Hepatocyte (in vitro differentiated cells): ENCODE measurements around the gene SORT1. TPM values are rescaled to one million over a fixed set of nuclear protein-coding genes. Genes with fewer than 3 reads are reported as not detected.
"Not testable (repeated sequence)": the region's sequence is repeated elsewhere in the genome, so short reads cannot be mapped to it uniquely, and the experiment has no call there.

Experiments used
- DNase-seq: peaks from one replicate; pipeline ENCODE4 v3.0.0-alpha.2; 2016; ENCODE audit warnings: low spot score
- H2AFZ ChIP-seq: fragments of 200-600 bp; sonication (generic); 2 replicates; pipeline ENCODE4 v1.6.0; 2016; ENCODE audit warnings: antibody characterized with exemption, mild to moderate bottlenecking
- H3K27ac ChIP-seq: fragments of 200-600 bp; sonication (generic); 2 replicates; pipeline ENCODE4 v1.5.1; 2016; ENCODE audit warnings: mild to moderate bottlenecking
- H3K27me3 ChIP-seq: fragments of 200-600 bp; sonication (generic); 2 replicates; pipeline ENCODE4 v1.6.1; 2016
- H3K36me3 ChIP-seq: fragments of 200-600 bp; sonication (generic); replicated peaks from 2 replicates; pipeline ENCODE4 v1.5.1; 2016; ENCODE audit warnings: low read depth; ENCODE audit not compliant: insufficient read depth
- H3K4me1 ChIP-seq: fragments of 200-600 bp; sonication (generic); 2 replicates; pipeline ENCODE4 v1.5.1; 2016; ENCODE audit warnings: mild to moderate bottlenecking, moderate library complexity; ENCODE audit not compliant: insufficient read depth
- H3K4me2 ChIP-seq: fragments of 200-600 bp; sonication (generic); 2 replicates; pipeline ENCODE4 v1.6.0; 2016
- H3K4me3 ChIP-seq: fragments of 200-600 bp; sonication (generic); 2 replicates; pipeline ENCODE4 v1.5.1; 2016; ENCODE audit warnings: mild to moderate bottlenecking
- H3K79me2 ChIP-seq: fragments of 200-600 bp; sonication (generic); 2 replicates; pipeline ENCODE4 v1.6.0; 2017; ENCODE audit warnings: mild to moderate bottlenecking
- H3K9me2 ChIP-seq: fragments of 200-600 bp; sonication (generic); replicated peaks from 2 replicates; pipeline ENCODE4 v1.6.0; 2017; ENCODE audit warnings: mild to moderate bottlenecking; ENCODE audit not compliant: insufficient read depth
- H3K9me3 ChIP-seq: fragments of 200-600 bp; sonication (generic); 2 replicates; pipeline ENCODE4 v1.5.1; 2016; ENCODE audit warnings: low read depth, mild to moderate bottlenecking
- H4K20me1 ChIP-seq: fragments of 200-600 bp; sonication (generic); 2 replicates; pipeline ENCODE4 v1.6.0; 2016; ENCODE audit warnings: mild to moderate bottlenecking; ENCODE audit not compliant: insufficient read depth, poor library complexity, severe bottlenecking
- EZH2 ChIP-seq: fragments of 200-600 bp; sonication (generic); IDR thresholded peaks from 2 replicates; pipeline ENCODE4 v1.6.1; 2016; ENCODE audit warnings: antibody characterized with exemption, mild to moderate bottlenecking, borderline replicate concordance
- EZH2phosphoT487 ChIP-seq: fragments of 200-600 bp; sonication (generic); IDR thresholded peaks from one replicate; pipeline ENCODE4 v1.6.1; 2018; ENCODE audit warnings: antibody characterized with exemption, mild to moderate bottlenecking, low read depth, moderate library complexity; ENCODE audit not compliant: unreplicated experiment, severe bottlenecking
- WGBS: methylation state at CpG from one replicate; pipeline ENCODE4 v1.1.6; 2016; ENCODE audit warnings: low lambda C conversion rate; ENCODE audit errors: missing lambda C conversion rate; 5-methylcytosine and 5-hydroxymethylcytosine counted together
- polyA plus RNA-seq: library from polyadenylated mRNA; unstranded; fragments of >200 nt; fragmentation: Nextera tagmentation; extraction: Ambion mirVana; gene quantifications from 2 replicates; pipeline ENCODE4 v1.2.1, GENCODE V29; 2016
- total RNA-seq: library from RNA; depleted of rRNA; stranded (reverse); fragments of >200 nt; gene quantifications from 2 replicates; pipeline ENCODE4 v1.2.3, GENCODE V29; 2014
- TF ChIP-seq, protein P1 (sequence below): fragments of 200-600 bp; sonication (generic); IDR thresholded peaks from 2 replicates; pipeline ENCODE4 v1.5.1; 2016; ENCODE audit warnings: antibody characterized with exemption, mild to moderate bottlenecking; ENCODE audit not compliant: poor library complexity

The SORT1 gene
- total and polyA plus RNA-seq, 2 experiments from 2014 or later, result 43.7 to 59.3 TPM

DNA sequence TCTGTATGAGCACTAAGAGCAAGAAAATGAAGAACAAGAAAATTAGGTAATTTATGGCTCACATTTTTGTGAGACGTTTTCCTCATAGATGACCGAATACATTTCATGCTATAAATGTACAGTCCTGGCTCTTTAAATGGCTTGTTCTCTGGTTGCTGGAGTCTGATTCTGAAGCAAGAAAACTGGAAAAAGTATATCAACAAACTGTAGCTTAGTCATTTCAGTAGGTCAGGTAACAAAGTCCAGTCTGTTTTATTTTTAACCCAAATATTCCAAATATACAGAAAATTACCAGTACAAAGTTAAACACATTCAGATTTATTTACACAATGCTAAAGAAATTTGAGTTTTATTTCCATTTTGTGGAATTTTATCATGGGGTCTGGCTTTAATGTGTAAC lies 88.4 kb downstream of the SORT1 start:
- Histone ChIP-seq H3K4me3 (no peak overlapping the region), H3K4me1 (peaks cover 34% of the 10 kb centered on the region), H3K27ac (peak overlapping the region; percentile 93), H3K79me2 (no peaks in the 10 kb centered on the region), H3K36me3 (no peaks in the 10 kb centered on the region), H3K4me2 (peak overlapping the region; percentile 31), H2AFZ (no peak overlapping the region), H3K9me2 (no peaks in the 10 kb centered on the region), H4K20me1 (no peaks in the 10 kb centered on the region), H3K27me3 (no peaks in the 10 kb centered on the region), H3K9me3 (no peaks in the 10 kb centered on the region)
- 73% methylated on average over 2 of the region's 2 CpGs for whole genome bisulfite sequencing
- no peak for DNase-seq
- TF ChIP-seq EZH2phosphoT487 (no peak), EZH2 (no peak)
- TF ChIP-seq, protein P1, sequence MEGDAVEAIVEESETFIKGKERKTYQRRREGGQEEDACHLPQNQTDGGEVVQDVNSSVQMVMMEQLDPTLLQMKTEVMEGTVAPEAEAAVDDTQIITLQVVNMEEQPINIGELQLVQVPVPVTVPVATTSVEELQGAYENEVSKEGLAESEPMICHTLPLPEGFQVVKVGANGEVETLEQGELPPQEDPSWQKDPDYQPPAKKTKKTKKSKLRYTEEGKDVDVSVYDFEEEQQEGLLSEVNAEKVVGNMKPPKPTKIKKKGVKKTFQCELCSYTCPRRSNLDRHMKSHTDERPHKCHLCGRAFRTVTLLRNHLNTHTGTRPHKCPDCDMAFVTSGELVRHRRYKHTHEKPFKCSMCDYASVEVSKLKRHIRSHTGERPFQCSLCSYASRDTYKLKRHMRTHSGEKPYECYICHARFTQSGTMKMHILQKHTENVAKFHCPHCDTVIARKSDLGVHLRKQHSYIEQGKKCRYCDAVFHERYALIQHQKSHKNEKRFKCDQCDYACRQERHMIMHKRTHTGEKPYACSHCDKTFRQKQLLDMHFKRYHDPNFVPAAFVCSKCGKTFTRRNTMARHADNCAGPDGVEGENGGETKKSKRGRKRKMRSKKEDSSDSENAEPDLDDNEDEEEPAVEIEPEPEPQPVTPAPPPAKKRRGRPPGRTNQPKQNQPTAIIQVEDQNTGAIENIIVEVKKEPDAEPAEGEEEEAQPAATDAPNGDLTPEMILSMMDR, result no peak

DNA sequence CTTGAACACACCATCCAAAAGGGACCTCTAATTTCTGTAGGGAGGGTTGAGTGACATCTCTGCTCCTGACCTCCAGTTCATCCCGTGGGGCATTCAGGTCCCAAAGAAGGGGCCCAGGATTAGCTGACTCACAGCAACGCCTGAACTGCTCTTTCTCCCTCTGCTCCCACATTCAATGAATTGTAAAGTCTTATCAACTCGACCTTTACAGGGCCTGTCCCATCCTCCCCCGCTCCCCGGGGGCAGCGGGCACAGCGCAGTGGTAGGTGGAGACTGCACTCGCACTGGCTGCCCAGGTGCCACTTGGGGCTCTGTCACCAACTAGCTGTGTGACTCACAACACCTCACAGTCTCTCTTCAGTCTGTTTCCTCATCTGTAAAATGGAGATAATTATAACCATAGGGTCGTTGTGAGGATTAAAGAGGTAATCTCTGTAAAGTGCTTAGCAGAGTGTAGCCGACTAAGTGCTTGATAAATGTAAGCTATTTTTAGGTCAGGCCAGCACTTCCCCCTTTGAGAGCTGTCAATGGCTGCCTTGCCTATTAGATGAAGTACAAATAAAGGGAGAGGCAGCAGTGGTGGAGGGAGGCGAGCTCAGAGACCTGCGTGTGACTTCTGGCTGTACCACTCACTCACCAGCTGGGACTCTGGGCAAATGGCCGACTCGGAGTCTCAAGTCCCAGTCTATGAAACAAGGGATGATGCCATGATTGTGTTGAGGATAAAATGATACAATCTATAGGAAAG lies 90.3 kb downstream of the SORT1 start:
- Histone ChIP-seq H3K79me2 (no peaks in the 10 kb centered on the region), H3K9me2 (no peaks in the 10 kb centered on the region), H3K4me2 (peak overlapping the region; percentile 65), H2AFZ (no peak overlapping the region), H3K4me1 (peaks cover 34% of the 10 kb centered on the region), H3K9me3 (no peaks in the 10 kb centered on the region), H3K27ac (peak overlapping the region; percentile 93), H3K4me3 (no peak overlapping the region), H4K20me1 (no peaks in the 10 kb centered on the region), H3K36me3 (no peaks in the 10 kb centered on the region), H3K27me3 (no peaks in the 10 kb centered on the region)
- TF ChIP-seq EZH2 (no peak), EZH2phosphoT487 (no peak)
- TF ChIP-seq, protein P1, result no peak
- peak; percentile 70 for DNase-seq
- 38% methylated on average over 14 of the region's 14 CpGs for WGBS

DNA sequence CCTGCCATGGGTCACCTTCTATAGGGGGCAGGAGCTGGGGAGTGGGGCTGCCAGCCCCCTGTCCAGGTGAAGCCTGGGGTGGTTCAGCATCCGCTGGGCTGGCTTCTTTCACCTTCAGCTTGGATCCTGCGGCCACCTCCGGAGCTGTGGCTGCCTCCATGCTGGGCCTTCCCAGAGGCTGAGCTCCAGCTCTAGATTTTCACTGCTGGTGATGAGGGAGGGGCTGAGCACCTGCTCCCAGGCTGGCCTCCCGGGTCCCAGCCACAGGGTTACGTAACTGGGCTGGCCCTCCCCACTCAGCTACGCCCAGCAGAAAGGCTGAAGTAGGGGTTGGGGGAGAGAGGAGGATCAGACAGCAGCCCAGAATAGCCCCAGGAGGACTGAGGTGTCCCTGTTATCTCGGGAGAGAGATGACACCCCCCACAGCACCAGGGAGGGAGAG lies 90.9 kb downstream of the SORT1 start, which contains the start of gene MYBPHL:
Gene MYBPHL, minus strand, starts transcription at position 180 of the 442 bp plus-strand sequence. Its CDS starts 20 bp downstream, at position 160.
- TF ChIP-seq, protein P1, result no peak
- H3K4me2 ChIP-seq, result peak within 1 kb of the TSS; percentile 65
- H3K9me3 ChIP-seq, result no peaks in the 10 kb centered on the region
- H4K20me1 ChIP-seq, result no peaks in the 10 kb centered on the region
- H2AFZ ChIP-seq, result no peak within 1 kb of the TSS
- H3K4me3 ChIP-seq, result no peak within 1 kb of the TSS
- H3K4me1 ChIP-seq, result peaks cover 34% of the 10 kb centered on the region
- H3K36me3 ChIP-seq, result no peaks in the 10 kb centered on the region
- H3K27ac ChIP-seq, result peak within 1 kb of the TSS; percentile 93
- H3K27me3 ChIP-seq, result no peaks in the 10 kb centered on the region
- H3K79me2 ChIP-seq, result no peaks in the 10 kb centered on the region
- peak; percentile 58 for DNase-seq
- no peaks in the 10 kb centered on the region for H3K9me2 ChIP-seq
- 56% methylated on average over 7 of the region's 7 CpGs for WGBS

DNA sequence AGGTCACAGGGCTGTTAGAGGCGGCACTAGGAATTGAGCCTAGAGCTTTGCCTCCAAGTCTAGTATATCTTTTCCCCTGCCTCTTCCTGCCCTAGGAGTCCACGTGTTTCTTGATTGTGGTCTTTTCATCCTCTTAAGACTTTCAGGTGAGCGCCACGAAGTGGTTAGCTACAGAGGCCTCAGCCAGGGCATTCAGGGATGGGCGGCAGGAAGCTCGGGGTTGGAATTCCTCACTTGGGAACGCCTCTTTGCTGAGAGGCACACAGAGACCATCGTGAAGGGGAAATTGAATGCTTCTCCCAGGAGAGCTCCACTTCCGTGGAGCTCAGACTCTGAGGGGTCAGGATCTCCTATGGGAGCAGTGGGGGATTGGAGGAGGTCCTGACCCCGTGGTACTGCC lies 91.7 kb downstream of the SORT1 start:
- not testable (repeated sequence) for H3K27me3 ChIP-seq, H3K36me3 ChIP-seq, H3K9me3 ChIP-seq, H3K9me2 ChIP-seq, H2AFZ ChIP-seq, H3K79me2 ChIP-seq, DNase-seq, H3K4me3 ChIP-seq, H4K20me1 ChIP-seq
- Histone ChIP-seq H3K27ac (peak overlapping the region; percentile 93), H3K4me2 (peak overlapping the region; percentile 65), H3K4me1 (peaks cover 34% of the 10 kb centered on the region)
- 62% methylated on average over 10 of the region's 10 CpGs for WGBS
